GM12864 (cell line): ENCODE data around the gene CRAMP1.

ENCODE experiments used
- DNase-seq: peaks from one replicate; pipeline ENCODE4 v3.0.0-alpha.2; 2011; ENCODE audit warnings: low read depth
- H3K4me3 ChIP-seq: 2 replicates; pipeline ENCODE4 v1.5.1; 2011; ENCODE audit warnings: mild to moderate bottlenecking, low read depth, low read length, control low read depth
- TF ChIP-seq, protein P1 (sequence below): IDR thresholded peaks from 2 replicates; pipeline ENCODE4 v1.5.1; 2011; ENCODE audit warnings: low read depth, mild to moderate bottlenecking, moderate library complexity, low read length, control low read depth, inconsistent platforms; ENCODE audit errors: missing control alignments

CRAMP1 gene

DNA sequence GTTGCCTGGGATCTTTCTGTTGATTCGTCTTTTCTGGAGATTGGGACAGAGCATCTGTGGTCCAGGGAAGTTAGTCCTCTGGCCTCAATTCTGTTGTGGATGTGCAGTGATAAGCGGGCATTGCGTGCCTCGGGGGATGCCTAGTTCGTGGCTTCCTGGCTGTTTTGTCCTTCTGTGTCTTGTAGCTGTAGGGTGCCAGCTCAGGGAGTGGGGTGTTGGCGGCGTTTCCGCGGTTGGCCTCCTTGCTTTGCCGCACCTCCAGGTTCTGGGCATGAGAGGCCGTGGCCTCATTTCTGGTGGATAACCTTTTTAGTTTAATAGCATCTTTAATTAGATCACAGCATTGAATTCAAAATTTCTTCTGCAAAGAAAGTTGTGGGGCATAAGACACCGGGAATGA is 64.5 kb downstream of the CRAMP1 start:
- H3K4me3 ChIP-seq, result no peak overlapping the region
- TF ChIP-seq, protein P1, sequence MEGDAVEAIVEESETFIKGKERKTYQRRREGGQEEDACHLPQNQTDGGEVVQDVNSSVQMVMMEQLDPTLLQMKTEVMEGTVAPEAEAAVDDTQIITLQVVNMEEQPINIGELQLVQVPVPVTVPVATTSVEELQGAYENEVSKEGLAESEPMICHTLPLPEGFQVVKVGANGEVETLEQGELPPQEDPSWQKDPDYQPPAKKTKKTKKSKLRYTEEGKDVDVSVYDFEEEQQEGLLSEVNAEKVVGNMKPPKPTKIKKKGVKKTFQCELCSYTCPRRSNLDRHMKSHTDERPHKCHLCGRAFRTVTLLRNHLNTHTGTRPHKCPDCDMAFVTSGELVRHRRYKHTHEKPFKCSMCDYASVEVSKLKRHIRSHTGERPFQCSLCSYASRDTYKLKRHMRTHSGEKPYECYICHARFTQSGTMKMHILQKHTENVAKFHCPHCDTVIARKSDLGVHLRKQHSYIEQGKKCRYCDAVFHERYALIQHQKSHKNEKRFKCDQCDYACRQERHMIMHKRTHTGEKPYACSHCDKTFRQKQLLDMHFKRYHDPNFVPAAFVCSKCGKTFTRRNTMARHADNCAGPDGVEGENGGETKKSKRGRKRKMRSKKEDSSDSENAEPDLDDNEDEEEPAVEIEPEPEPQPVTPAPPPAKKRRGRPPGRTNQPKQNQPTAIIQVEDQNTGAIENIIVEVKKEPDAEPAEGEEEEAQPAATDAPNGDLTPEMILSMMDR, result no peak
- DNase-seq, result no peak

DNA sequence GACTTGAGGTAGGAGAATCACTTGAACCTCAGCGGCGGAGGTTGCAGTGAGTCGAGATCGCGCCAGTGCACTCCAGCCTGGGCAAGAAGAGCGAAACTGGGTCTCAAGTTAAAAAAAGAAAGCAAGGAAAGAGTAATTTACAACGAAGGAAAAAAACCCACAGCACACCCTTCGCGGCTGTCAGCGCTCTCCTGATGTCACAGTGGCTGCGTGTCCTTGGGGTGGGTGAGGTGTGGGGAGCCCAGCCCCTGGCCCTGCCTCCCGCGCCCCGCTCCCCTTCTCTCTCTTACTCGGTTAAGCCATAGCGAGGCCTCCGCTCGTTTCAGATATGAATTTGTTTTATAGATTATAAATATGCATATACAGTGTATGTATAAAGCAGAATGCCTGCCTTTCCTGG is 65.2 kb downstream of the CRAMP1 start:
- no peak overlapping the region; the same call in 1 of the 2 replicates for H3K4me3 ChIP-seq
- DNase-seq, result no peak
- TF ChIP-seq, protein P1, result no peak

DNA sequence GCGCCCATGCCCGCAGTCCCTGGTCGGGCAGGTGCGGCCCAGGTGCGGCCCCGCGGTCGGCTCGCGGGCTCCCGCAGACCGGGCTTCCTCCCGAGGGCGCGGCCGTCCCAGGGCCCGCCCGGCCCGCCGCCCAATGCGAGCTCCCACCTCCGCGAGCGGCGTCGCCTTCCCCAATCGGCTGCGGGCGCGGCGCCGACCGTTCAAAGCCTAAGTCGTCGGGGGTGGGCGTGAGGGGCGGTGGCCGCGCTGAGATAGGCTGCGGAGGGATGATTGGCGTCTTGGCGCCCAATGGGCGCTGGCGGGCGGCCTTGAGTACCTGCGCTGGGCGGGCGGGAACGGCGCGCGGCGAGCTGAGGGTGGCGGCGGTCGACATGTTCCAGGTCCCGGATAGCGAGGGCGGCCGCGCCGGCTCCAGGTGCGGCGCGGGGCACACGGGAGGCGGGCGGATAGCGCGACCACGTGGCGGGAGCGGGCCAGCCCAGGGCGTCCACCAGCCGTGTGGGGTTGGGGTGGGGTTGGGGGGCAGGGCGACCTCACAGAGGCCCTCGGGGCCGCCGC is 65.9 kb downstream of the CRAMP1 start, which contains the start of gene JPT2:
TSS of gene JPT2 (plus strand) at position 338 of the 558 bp plus-strand sequence. CDS start at position 372, 34 bp downstream.
- TF ChIP-seq, protein P1, result no peak
- DNase-seq, result peak; percentile 88
- peak within 1 kb of the TSS; percentile 82 for H3K4me3 ChIP-seq

DNA sequence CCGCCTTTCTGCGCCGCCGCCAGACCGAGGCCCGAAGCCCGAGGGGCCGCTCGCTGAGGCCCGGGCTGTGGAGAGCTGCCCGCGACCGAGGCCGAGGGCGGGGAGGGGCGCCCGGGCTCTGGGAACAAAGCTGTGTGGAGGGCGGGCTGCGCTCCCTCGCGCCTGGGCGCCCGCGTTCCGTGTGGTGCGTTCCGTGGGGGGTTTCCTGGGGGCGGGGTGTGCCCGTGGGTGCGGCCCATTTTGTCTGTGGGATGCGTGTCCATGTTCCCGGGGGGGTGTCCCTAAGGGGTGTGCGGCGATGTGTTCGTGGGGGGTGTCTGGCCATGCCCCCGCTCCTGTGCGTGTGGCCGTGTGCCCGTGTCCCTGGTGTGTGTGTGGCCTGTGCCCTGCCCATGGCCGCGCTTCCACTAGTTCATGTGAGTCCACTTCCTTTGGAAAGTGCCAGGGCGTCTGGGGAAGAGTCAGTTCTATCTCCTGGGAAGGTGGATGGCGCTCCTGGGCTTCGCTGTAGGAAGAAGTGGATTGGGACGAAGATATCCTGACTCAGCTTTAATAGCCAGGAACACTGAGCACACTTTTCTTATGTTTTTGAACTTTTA is 66.4 kb downstream of the CRAMP1 start:
- TF ChIP-seq, protein P1, result no peak
- peak overlapping the region; percentile 82 for H3K4me3 ChIP-seq
- DNase-seq, result no peak

DNA sequence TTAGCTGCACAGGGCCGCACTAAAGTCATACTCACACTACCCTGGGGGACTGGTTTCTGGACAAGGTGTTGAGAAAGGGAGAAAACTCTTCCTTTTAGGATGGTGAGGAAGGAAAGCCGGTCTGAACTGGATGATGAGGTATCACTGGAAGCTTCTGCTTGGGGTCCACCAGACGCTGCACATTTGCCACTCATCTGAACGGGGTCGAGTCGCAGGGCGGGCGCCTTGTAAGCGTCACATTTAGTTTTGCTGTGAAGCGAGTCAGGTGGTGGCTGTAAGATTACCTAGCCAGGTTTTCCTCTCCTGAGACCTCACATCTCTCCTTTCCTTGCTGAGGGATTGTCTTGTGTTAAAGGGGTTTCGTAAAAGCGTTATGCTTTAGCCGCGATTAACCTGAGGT is 68.2 kb downstream of the CRAMP1 start:
- TF ChIP-seq, protein P1, result no peak
- H3K4me3 ChIP-seq, result no peak overlapping the region

DNA sequence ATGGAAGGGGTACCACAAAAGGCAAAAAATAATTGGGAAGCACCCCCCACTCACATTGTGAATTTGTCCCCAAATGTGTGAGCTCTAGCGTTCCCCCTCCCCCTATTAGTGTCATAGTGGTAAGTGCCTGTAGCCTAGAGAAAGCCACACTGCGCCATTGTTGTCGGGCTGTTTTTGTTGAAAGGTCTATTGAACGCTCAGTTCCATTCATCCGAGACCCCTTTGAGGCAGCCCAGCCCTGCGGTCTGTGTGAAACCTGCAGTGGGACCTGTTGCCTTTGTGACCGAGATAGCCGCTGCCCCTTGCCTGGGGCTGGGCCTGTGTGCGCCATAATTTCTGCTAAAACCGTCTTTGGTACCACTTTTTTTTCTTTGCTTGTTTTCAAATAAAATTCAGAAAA is 68.9 kb downstream of the CRAMP1 start:
- TF ChIP-seq, protein P1, result no peak
- H3K4me3 ChIP-seq, result no peak overlapping the region
- no peak for DNase-seq

More for the DNA sequence above, 68.2 kb downstream of the CRAMP1 start:
- DNase-seq, result no peak
